Testis (tissue), 3 donors: ENCODE results near the gene CPB1. TPM values are rescaled to one million over a fixed set of nuclear protein-coding genes. Genes with fewer than 3 reads are reported as not detected.

Experiments
- DNase-seq: peaks from one replicate; pipeline ENCODE4 v3.0.0-alpha.2; 2019
- H3K27ac ChIP-seq, 2 donors: fragments of 200-600 bp; sonication (generic); one replicate each; pipeline ENCODE4 v1.5.1; 2019
- H3K27me3 ChIP-seq: fragments of 200-600 bp; sonication (generic); one replicate; pipeline ENCODE4 v1.5.1; 2019
- H3K36me3 ChIP-seq: fragments of 200-600 bp; sonication (generic); one replicate; pipeline ENCODE4 v1.5.1; 2017; ENCODE audit warnings: low read depth; ENCODE audit errors: missing control alignments
- H3K4me1 ChIP-seq: fragments of 200-600 bp; sonication (generic); one replicate; pipeline ENCODE4 v1.5.1; 2019
- H3K4me3 ChIP-seq, 2 donors: fragments of 200-600 bp; sonication (generic); one replicate each; pipeline ENCODE4 v1.5.1; 2017 to 2019
- H3K9me3 ChIP-seq: fragments of 200-600 bp; sonication (generic); one replicate; pipeline ENCODE4 v1.5.1; 2017
- POLR2A ChIP-seq: fragments of 450-650 bp; IDR thresholded peaks from one replicate; pipeline ENCODE4 v1.6.1; 2017; ENCODE audit warnings: antibody characterized with exemption, mild to moderate bottlenecking, moderate library complexity
- WGBS, 2 donors: methylation state at CpG; one replicate each; pipeline ENCODE4 v1.1.5; 2018; 5-methylcytosine and 5-hydroxymethylcytosine counted together
- intact Hi-C: fragments of 100-400 bp; cut with DNase I; formaldehyde crosslinking; loops from one replicate; pipeline ENCODE4 v1.15.1; 2023; ENCODE audit warnings: low total_unique reads
- polyA plus RNA-seq: library from polyadenylated mRNA; stranded (reverse); fragments of 350-450 nt; fragmentation: Illumina TruSeq; extraction: RNeasy Lipid Tissue Mini Kit (QIAGEN cat#74804); gene quantifications from one replicate; pipeline ENCODE4 v1.2.3, GENCODE V29; 2014; ENCODE audit warnings: low read depth, low replicate concordance; ENCODE audit not compliant: insufficient read depth
- total RNA-seq, 2 donors: library from RNA; depleted of rRNA; stranded (reverse); fragments of >200 nt; gene quantifications; one replicate each; pipeline ENCODE4 v1.2.3, GENCODE V29; 2016
- TF ChIP-seq, protein P1 (sequence below), 3 experiments: fragments of 450-650 bp in 2 of 3; fragments of 200-600 bp in 1 of 3; sonication (generic) in 1 of 3; IDR thresholded peaks; one replicate each; pipeline ENCODE4 v1.5.1; 2016 to 2019; ENCODE audit warnings: antibody characterized with exemption in 3 of 3, mild to moderate bottlenecking in 2 of 3, moderate library complexity in 1 of 3

Gene CPB1
- total and polyA plus RNA-seq, 3 donors from 2014 or later, result 1.4 to 2.3 (median 1.7) TPM

DNA sequence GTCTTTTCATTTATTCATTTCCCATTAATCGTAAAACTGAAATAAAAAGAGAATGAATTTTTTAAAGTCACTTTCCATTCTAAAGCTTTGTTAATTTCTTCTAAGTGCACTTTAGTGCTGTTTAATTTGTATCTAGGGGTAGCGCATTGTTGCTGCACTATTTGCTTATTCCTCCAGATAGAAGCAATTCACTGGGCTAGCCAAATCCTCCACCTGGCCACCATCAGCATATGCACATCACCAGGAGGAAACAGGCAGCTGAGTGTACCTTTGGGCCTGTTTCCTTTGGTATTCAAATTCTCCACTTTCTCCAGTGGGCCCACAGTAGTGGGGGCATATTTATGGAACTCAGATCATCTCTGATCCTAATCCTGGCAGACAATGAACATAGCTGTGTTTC lies 29.8 kb upstream of the CPB1 start:
- WGBS, 2 donors, result 90 to 92% methylated on average over 2 of the region's 2 CpGs
- Histone ChIP-seq H3K4me3 (no peak overlapping the region), H3K4me1 (no peaks in the 10 kb centered on the region), H3K36me3 (no peaks in the 10 kb centered on the region), H3K9me3 (no peaks in the 10 kb centered on the region), H3K27ac (no peak overlapping the region), H3K27me3 (no peaks in the 10 kb centered on the region)
- no peak for DNase-seq
- intact Hi-C loops, result no loop called here
- TF ChIP-seq, protein P1, sequence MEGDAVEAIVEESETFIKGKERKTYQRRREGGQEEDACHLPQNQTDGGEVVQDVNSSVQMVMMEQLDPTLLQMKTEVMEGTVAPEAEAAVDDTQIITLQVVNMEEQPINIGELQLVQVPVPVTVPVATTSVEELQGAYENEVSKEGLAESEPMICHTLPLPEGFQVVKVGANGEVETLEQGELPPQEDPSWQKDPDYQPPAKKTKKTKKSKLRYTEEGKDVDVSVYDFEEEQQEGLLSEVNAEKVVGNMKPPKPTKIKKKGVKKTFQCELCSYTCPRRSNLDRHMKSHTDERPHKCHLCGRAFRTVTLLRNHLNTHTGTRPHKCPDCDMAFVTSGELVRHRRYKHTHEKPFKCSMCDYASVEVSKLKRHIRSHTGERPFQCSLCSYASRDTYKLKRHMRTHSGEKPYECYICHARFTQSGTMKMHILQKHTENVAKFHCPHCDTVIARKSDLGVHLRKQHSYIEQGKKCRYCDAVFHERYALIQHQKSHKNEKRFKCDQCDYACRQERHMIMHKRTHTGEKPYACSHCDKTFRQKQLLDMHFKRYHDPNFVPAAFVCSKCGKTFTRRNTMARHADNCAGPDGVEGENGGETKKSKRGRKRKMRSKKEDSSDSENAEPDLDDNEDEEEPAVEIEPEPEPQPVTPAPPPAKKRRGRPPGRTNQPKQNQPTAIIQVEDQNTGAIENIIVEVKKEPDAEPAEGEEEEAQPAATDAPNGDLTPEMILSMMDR (IDR thresholded peaks at IDR 0.05), result no peak
- no peak for TF ChIP-seq POLR2A

DNA sequence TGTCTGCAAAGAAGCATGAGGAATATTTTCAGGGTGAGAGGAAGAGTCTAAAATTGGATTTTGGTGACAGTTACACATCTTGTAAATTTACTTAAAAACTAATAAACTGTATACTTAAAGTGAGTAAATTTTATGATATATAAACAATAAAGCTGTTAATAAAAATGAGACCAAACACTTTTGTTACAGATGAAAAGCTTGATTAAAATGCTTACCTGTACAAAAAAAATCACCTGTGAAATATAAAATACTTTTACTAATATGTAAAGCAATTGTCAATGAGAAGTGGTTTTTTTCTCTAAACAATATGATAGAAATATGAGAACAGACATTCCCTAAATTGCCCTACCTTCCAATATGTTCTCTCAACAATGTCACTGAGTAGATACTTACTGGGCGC lies 27.2 kb upstream of the CPB1 start:
- H3K36me3 ChIP-seq, result no peaks in the 10 kb centered on the region
- DNase-seq, result no peak
- H3K4me1 ChIP-seq, result no peaks in the 10 kb centered on the region
- TF ChIP-seq, protein P1 (IDR thresholded peaks at IDR 0.05), result no peak
- TF ChIP-seq POLR2A, result no peak
- H3K27ac ChIP-seq, result no peak overlapping the region
- intact Hi-C loops, result no loop called here
- 92 to 95% methylated on average over 1 of the region's 1 CpG for WGBS, 2 donors
- no peaks in the 10 kb centered on the region for H3K9me3 ChIP-seq
- no peak overlapping the region for H3K4me3 ChIP-seq
- H3K27me3 ChIP-seq, result no peaks in the 10 kb centered on the region

DNA sequence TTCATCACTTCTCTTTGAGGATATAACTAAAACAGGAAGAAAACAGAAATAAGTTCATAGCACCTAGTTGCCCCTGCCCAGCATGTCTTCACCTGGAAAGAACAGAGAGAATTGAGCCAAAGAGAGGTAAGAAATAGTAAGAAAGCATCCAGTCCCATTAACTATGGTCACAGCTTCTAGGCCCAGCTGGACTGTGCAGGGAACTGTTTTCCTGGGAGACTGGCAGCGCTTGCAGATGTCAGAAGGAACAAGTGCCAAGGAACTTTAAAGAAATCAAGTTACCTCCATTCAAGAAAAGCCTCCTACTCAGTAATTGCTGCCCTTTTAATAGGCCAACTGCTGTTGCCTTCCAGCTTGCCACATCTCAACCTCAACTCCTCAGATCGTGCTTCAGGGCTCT lies 17.8 kb upstream of the CPB1 start:
- WGBS, 2 donors, result 82 to 93% methylated on average over 2 of the region's 2 CpGs
- Histone ChIP-seq H3K27me3 (no peaks in the 10 kb centered on the region), H3K36me3 (no peaks in the 10 kb centered on the region), H3K4me1 (no peaks in the 10 kb centered on the region), H3K4me3 (no peak overlapping the region), H3K9me3 (no peaks in the 10 kb centered on the region), H3K27ac (no peak overlapping the region)
- intact Hi-C loops, result no loop called here
- TF ChIP-seq, protein P1 (IDR thresholded peaks at IDR 0.05), result no peak
- TF ChIP-seq POLR2A, result no peak
- DNase-seq, result no peak

DNA sequence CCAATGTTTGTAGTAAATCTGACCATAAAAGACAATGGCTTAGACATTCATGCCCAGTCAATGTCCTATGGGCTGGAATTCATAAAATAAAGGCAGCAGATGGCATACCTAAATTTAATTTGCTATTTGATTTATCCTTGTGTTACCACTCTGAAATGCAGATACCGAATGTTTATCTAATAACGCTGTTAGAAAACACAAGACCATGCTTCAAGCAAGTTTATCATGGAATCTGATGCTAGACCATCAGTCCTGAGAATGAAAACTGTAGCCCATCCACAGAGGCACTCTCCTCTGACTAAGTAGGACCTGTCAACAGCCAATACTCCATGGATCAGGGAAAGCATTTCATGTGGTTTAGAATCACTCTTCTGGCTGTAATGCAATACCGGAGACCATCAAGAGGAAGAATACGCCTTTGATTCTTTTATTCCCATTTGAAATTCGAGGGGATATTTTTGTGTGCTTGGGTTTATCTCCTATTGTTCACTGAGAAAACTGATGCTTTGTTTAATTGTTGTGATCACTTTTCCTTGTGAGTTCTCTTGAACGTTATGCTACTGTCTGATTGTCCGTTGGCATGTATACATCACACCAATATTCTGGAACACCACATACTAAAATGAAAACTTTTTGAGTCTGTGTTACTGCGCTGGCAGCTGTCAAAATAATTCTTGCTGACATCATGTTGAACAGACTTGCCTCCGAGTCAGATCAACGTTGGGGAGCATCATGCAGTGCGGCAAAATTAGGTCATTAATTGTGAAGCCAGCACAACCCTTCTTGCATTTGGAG lies 12.1 kb upstream of the CPB1 start:
- intact Hi-C loops, result no loop called here
- 81 to 86% methylated on average over 11 of the region's 11 CpGs for WGBS, 2 donors
- Histone ChIP-seq H3K27ac (no peak overlapping the region), H3K27me3 (no peaks in the 10 kb centered on the region), H3K36me3 (no peaks in the 10 kb centered on the region), H3K4me1 (no peaks in the 10 kb centered on the region), H3K9me3 (no peaks in the 10 kb centered on the region), H3K4me3 (no peak overlapping the region)
- DNase-seq, result no peak
- TF ChIP-seq, protein P1 (IDR thresholded peaks at IDR 0.05), result no peak
- TF ChIP-seq POLR2A, result no peak

DNA sequence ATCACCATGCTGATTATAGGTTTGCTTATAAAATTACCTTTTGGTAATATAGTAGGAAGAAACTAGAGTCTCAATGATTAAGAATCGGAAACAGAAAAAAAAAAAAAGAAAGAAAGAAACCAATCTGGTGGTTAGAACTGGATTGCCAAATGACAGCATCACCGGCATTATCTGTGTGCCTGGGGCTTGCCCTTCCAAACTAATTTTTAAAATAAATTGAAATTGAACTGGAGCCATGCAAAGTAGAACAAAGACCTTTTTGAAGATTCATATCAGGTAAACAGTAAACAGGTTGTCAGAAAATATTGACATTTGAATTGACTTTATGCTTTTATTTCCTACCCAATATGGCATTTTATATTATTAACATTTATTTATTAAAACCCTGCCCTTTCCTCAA lies 11.2 kb upstream of the CPB1 start:
- 87 to 89% methylated on average over 2 of the region's 2 CpGs for WGBS, 2 donors
- no peak for DNase-seq
- TF ChIP-seq, protein P1 (IDR thresholded peaks at IDR 0.05), result no peak
- TF ChIP-seq POLR2A, result no peak
- Histone ChIP-seq H3K4me1 (no peaks in the 10 kb centered on the region), H3K4me3 (no peak overlapping the region), H3K27me3 (no peaks in the 10 kb centered on the region), H3K36me3 (no peaks in the 10 kb centered on the region), H3K27ac (no peak overlapping the region), H3K9me3 (no peaks in the 10 kb centered on the region)
- intact Hi-C loops, result no loop called here
